H1 (cell line): ENCODE results near the gene STX16. TPM values are rescaled to one million over a fixed set of nuclear protein-coding genes. Genes with fewer than 3 reads are reported as not detected.

Experiments
- CTCF ChIA-PET: fragments of 300-600 bp; sonication (Branson Sonifier 250); formaldehyde crosslinking; loops from one replicate; lab custom pipeline; 2021; ENCODE audit not compliant: partially characterized antibody; lab: Charles Lee
- POLR2A ChIA-PET: fragments of 300-600 bp; sonication (Branson Sonifier 250); formaldehyde crosslinking; loops from one replicate; lab custom pipeline; 2021; ENCODE audit warnings: inconsistent platforms; ENCODE audit not compliant: partially characterized antibody; lab: Charles Lee
- DNase-seq, 2 experiments: peaks; one replicate each; pipeline versions ENCODE4 v3.0.0 to v3.0.0-alpha.2; 2010 to 2022; ENCODE audit warnings: low spot score in 2 of 2, low read depth in 1 of 2, mixed read lengths in 1 of 2
- FAIRE-seq: peaks from 2 replicates; lab custom pipeline; 2011; peaks lifted over from hg19 to GRCh38; lab: Jason Lieb, UNC
- H2AFZ ChIP-seq: 2 replicates; pipeline ENCODE4 v1.8.1; 2012; ENCODE audit warnings: low read length, inconsistent platforms
- H2AK5ac ChIP-seq: 2 replicates; pipeline ENCODE4 v1.6.1; 2013; ENCODE audit warnings: low read depth, low read length
- H2BK120ac ChIP-seq: replicated peaks from 2 replicates; pipeline ENCODE3; 2013; ENCODE audit warnings: low read depth, low read length, inconsistent platforms
- H2BK12ac ChIP-seq: 2 replicates; pipeline ENCODE4 v1.6.1; 2013; ENCODE audit warnings: low read depth, low read length
- H2BK15ac ChIP-seq: 2 replicates; pipeline ENCODE4 v1.6.1; 2013; ENCODE audit warnings: low read length
- H2BK20ac ChIP-seq: 2 replicates; pipeline ENCODE4 v1.6.1; 2013; ENCODE audit warnings: low read length
- H2BK5ac ChIP-seq: 2 replicates; pipeline ENCODE4 v1.6.1; 2013; ENCODE audit warnings: low read depth, low read length
- H3K14ac ChIP-seq: 2 replicates; pipeline ENCODE4 v1.6.1; 2013; ENCODE audit warnings: inconsistent platforms; ENCODE audit not compliant: insufficient read length
- H3K18ac ChIP-seq: 2 replicates; pipeline ENCODE4 v1.6.1; 2013; ENCODE audit warnings: low read length; ENCODE audit errors: extremely low read depth
- H3K23ac ChIP-seq: 2 replicates; pipeline ENCODE4 v1.6.1; 2013; ENCODE audit warnings: inconsistent platforms; ENCODE audit not compliant: insufficient read length
- H3K23me2 ChIP-seq: 2 replicates; pipeline ENCODE4 v1.6.1; 2013; ENCODE audit warnings: low read depth, low read length
- H3K27ac ChIP-seq: 2 replicates; pipeline ENCODE4 v1.6.1; 2011; ENCODE audit warnings: low read depth, low read length, inconsistent platforms
- H3K27me3 ChIP-seq, 4 experiments: replicated peaks in 1 of 4; 1 replicate in 1 of 4; 2 replicates in 3 of 4; pipeline versions ENCODE4 v1.6.1 to v1.8.1; 2011 to 2013; ENCODE audit warnings: low read length in 3 of 4, mild to moderate bottlenecking in 3 of 4, inconsistent platforms in 2 of 4, mixed read lengths in 2 of 4, moderate library complexity in 1 of 4; ENCODE audit not compliant: control insufficient read depth in 3 of 4, insufficient read depth in 3 of 4; ENCODE audit errors: extremely low read depth in 1 of 4
- H3K36me3 ChIP-seq, 4 experiments: 2 replicates each; pipeline versions ENCODE4 v1.6.1 to v1.8.1; 2011 to 2013; ENCODE audit warnings: mild to moderate bottlenecking in 4 of 4, low read length in 3 of 4, moderate library complexity in 2 of 4, control low read depth in 1 of 4, inconsistent platforms in 1 of 4; ENCODE audit not compliant: insufficient read depth in 4 of 4, control insufficient read depth in 2 of 4
- H3K4ac ChIP-seq: replicated peaks from 2 replicates; pipeline ENCODE3; 2013; ENCODE audit warnings: low read length, low read depth, mixed read lengths, inconsistent platforms; ENCODE audit not compliant: insufficient read length
- H3K4me1 ChIP-seq, 4 experiments: replicated peaks in 1 of 4; 1 replicate in 1 of 4; 2 replicates in 3 of 4; pipeline versions ENCODE4 v1.6.1 to v1.8.1; 2011 to 2013; ENCODE audit warnings: low read length in 3 of 4, inconsistent platforms in 2 of 4, mixed read lengths in 1 of 4; ENCODE audit not compliant: insufficient read depth in 4 of 4, control insufficient read depth in 3 of 4
- H3K4me2 ChIP-seq, 2 experiments: 2 replicates each; pipeline versions ENCODE4 v1.6.1 to v1.8.1; 2011 to 2013; ENCODE audit warnings: low read depth in 2 of 2, low read length in 2 of 2, control low read depth in 1 of 2, inconsistent platforms in 1 of 2, mild to moderate bottlenecking in 1 of 2; ENCODE audit not compliant: insufficient read depth in 1 of 2
- H3K4me3 ChIP-seq, 4 experiments: fragments of 200-600, 300-600 bp in 1 of 4; sonication (generic), shearing (Covaris generic), sonication (Bioruptor Twin) in 1 of 4; 2 replicates each; pipeline versions ENCODE4 v1.5.1 to v1.8.1; 2011 to 2016; ENCODE audit warnings: low read length in 4 of 4, low read depth in 3 of 4, control low read depth in 2 of 4, inconsistent platforms in 2 of 4, mild to moderate bottlenecking in 2 of 4, mixed read lengths in 1 of 4, moderate library complexity in 1 of 4; ENCODE audit not compliant: insufficient read depth in 2 of 4; ENCODE audit errors: extremely low read depth in 1 of 4
- H3K56ac ChIP-seq: replicated peaks from 2 replicates; pipeline ENCODE3; 2013; ENCODE audit warnings: low read depth, mild to moderate bottlenecking, mixed read lengths, low read length, inconsistent platforms; ENCODE audit not compliant: insufficient read length
- H3K79me1 ChIP-seq: 2 replicates; pipeline ENCODE4 v1.6.1; 2013; ENCODE audit warnings: low read depth, low read length, control low read depth
- H3K79me2 ChIP-seq, 2 experiments: 2 replicates each; pipeline versions ENCODE4 v1.6.1 to v1.8.1; 2012 to 2013; ENCODE audit warnings: low read length in 2 of 2, mild to moderate bottlenecking in 2 of 2, inconsistent platforms in 1 of 2; ENCODE audit not compliant: insufficient read depth in 2 of 2, control insufficient read depth in 1 of 2
- H3K9ac ChIP-seq, 4 experiments: replicated peaks in 1 of 4; 1 replicate in 1 of 4; 2 replicates in 3 of 4; pipeline versions ENCODE4 v1.6.1 to v1.8.1; 2011 to 2013; ENCODE audit warnings: low read depth in 3 of 4, low read length in 3 of 4, control low read depth in 2 of 4, mild to moderate bottlenecking in 2 of 4, moderate library complexity in 2 of 4, inconsistent platforms in 1 of 4; ENCODE audit errors: extremely low read depth in 1 of 4
- H3K9me3 ChIP-seq, 2 experiments: 2 replicates each; pipeline versions ENCODE4 v1.6.1 to v1.8.1; 2012 to 2013; ENCODE audit warnings: mild to moderate bottlenecking in 2 of 2, moderate library complexity in 2 of 2, control low read depth in 1 of 2, inconsistent platforms in 1 of 2, low read depth in 1 of 2, low read length in 1 of 2, mixed read lengths in 1 of 2; ENCODE audit not compliant: insufficient read depth in 2 of 2
- H4K20me1 ChIP-seq, 2 experiments: replicated peaks in 1 of 2; 2 replicates each; pipeline versions ENCODE3 to v1.8.1; 2011 to 2013; ENCODE audit warnings: inconsistent platforms in 2 of 2, low read length in 2 of 2, mild to moderate bottlenecking in 1 of 2; ENCODE audit not compliant: insufficient read depth in 2 of 2, control insufficient read depth in 1 of 2
- H4K5ac ChIP-seq: 2 replicates; pipeline ENCODE4 v1.6.1; 2013; ENCODE audit warnings: low read length, low read depth, mixed read lengths, inconsistent platforms; ENCODE audit not compliant: insufficient read length
- H4K8ac ChIP-seq: 2 replicates; pipeline ENCODE4 v1.8.0; 2013; ENCODE audit warnings: mild to moderate bottlenecking, moderate library complexity, low read length, inconsistent platforms; ENCODE audit not compliant: insufficient read depth; ENCODE audit errors: extremely low read depth
- H4K91ac ChIP-seq: replicated peaks from 2 replicates; pipeline ENCODE3; 2013; ENCODE audit warnings: low read length, mixed read lengths, inconsistent platforms; ENCODE audit not compliant: insufficient read length
- FOSL1 ChIP-seq: IDR thresholded peaks from 2 replicates; pipeline ENCODE4 v1.6.1; 2011; ENCODE audit warnings: mild to moderate bottlenecking, low read depth, low read length, moderate library complexity; ENCODE audit not compliant: insufficient read depth
- RAD21 ChIP-seq, 2 experiments: IDR thresholded peaks in 1 of 2; conservative IDR thresholded peaks in 1 of 2; 2 replicates each; pipeline ENCODE4 v1.6.1; 2011; ENCODE audit warnings: low read depth in 2 of 2, low read length in 2 of 2, improper control_type of control experiment in 1 of 2, inconsistent platforms in 1 of 2, mild to moderate bottlenecking in 1 of 2, moderate library complexity in 1 of 2
- WGBS, 2 experiments: shearing (Covaris generic) in 1 of 2; methylation state at CpG; one replicate each; pipeline versions ENCODE4 v1.1.6 to v1.1.7; 2013 to 2015; ENCODE audit warnings: low lambda C conversion rate in 2 of 2, mixed read lengths in 2 of 2, inconsistent platforms in 1 of 2, low coverage in 1 of 2, missing lambda C conversion rate in 1 of 2; ENCODE audit not compliant: insufficient replicate concordance in 2 of 2, insufficient coverage in 1 of 2, insufficient read length in 1 of 2; ENCODE audit errors: extremely low coverage in 1 of 2, missing lambda C conversion rate in 1 of 2; 5-methylcytosine and 5-hydroxymethylcytosine counted together
- polyA plus RNA-seq, 7 experiments: library from polyadenylated mRNA; depleted of rRNA in 3 of 7; stranded (reverse) in 5 of 7; unstranded in 2 of 7; fragments of >200 nt in 5 of 7; fragments of 200-250 nt in 2 of 7; gene quantifications; 1 replicate in 5 of 7; 2 replicates in 1 of 7; 4 replicates in 1 of 7; pipeline versions ENCODE4 v1.2.1 to v1.2.3, GENCODE V29; 2011 to 2013; ENCODE audit warnings: missing spikeins in 2 of 7, mixed read lengths in 2 of 7
- total RNA-seq: library from RNA; stranded (reverse); fragmentation: NEBNext Ultra II Directional; extraction: Animal tissue kit (Norgen Biotek cat#: 25700); gene quantifications from 2 replicates; pipeline ENCODE4 v1.2.1, GENCODE V29; 2021

The STX16 gene
- total and polyA plus RNA-seq, 2 of the 8 experiments (the other 6 are each of a cell fraction or from before 2014, with no cell fraction given) = 45.2 to 61.6 TPM

DNA sequence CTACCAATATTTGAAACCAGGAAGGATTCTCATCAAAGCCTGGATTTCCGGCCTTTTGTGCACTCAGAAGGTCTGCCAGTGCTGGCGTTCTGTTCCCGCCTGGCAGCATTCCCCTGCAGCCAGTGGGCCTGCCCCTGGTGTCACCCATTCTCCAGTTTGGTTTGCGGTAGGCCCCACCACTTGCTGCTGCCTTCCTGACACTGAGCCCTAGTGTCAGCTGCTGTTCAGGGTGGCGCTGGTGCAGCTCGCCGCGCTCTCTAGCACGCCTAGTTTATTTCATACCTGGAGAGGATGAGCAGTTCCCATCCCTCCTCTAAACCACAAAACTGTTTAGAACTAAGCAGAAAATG lies 51.1 kb downstream of the STX16 start:
- no peaks in the 10 kb centered on the region for H3K79me1 ChIP-seq
- POLR2A ChIA-PET = interaction anchor here (0.6 to 16.8 kb wide), 7 partner anchors 8 to 506 kb away, joined by 3 to 188 read pairs (median 3); no protein-coding TSS in a partner anchor
- H3K9ac ChIP-seq = no peak overlapping the region
- H4K91ac ChIP-seq = peak overlapping the region; percentile 41
- H3K14ac ChIP-seq = no peak overlapping the region
- peak overlapping the region; percentile 1; the same call in 1 of the 2 replicates for H2BK5ac ChIP-seq
- H2BK15ac ChIP-seq = no peak overlapping the region
- no peaks in the 10 kb centered on the region for H3K27me3 ChIP-seq
- H3K23me2 ChIP-seq = no peaks in the 10 kb centered on the region
- no peak overlapping the region for H4K5ac ChIP-seq
- H3K23ac ChIP-seq = no peak overlapping the region
- H3K56ac ChIP-seq = no peak overlapping the region
- TF ChIP-seq FOSL1 (no peak), RAD21 (IDR thresholded peaks at IDR 0.05 in 1 of 2, conservative IDR thresholded peaks at IDR 0.05 in 1 of 2; ENCODE audit: low read depth in 2 of 2, low read length in 2 of 2) (no peak)
- H3K4me2 ChIP-seq = no peak overlapping the region
- H2BK120ac ChIP-seq = no peak overlapping the region
- no peak overlapping the region for H2BK12ac ChIP-seq
- no peaks in the 10 kb centered on the region for H4K20me1 ChIP-seq
- no peak overlapping the region for H2BK20ac ChIP-seq
- FAIRE-seq (no peak), DNase-seq (no peak)
- no peaks in the 10 kb centered on the region for H3K79me2 ChIP-seq
- H3K36me3 ChIP-seq = peaks cover 11 to 50% (median 21%) of the 10 kb centered on the region in 4 experiments
- H3K18ac ChIP-seq = no peak overlapping the region
- no peak overlapping the region for H3K27ac ChIP-seq
- no peak overlapping the region for H2AFZ ChIP-seq
- peaks cover 0 to 3% of the 10 kb centered on the region in 2 experiments; a peak in 1 of 4 replicates for H3K9me3 ChIP-seq
- no peak overlapping the region for H4K8ac ChIP-seq
- CTCF ChIA-PET = interaction anchor here (1.0 to 1.9 kb wide), 6 partner anchors 10 to 143 kb away, joined by 3 to 9 read pairs (median 4); no protein-coding TSS in a partner anchor
- no peak overlapping the region for H3K4ac ChIP-seq
- no peak overlapping the region for H2AK5ac ChIP-seq
- WGBS, 2 experiments = 96% methylated on average over 9 of the region's 9 CpGs; no CpG with 5 or more reads in 1 of the 2 experiments
- no peak overlapping the region for H3K4me3 ChIP-seq
- peaks cover 0 to 4% (median 1%) of the 10 kb centered on the region in 4 experiments; a peak in 1 of 7 replicates for H3K4me1 ChIP-seq
